Stomach smooth muscle (tissue), 2 donors: ENCODE data around the gene CPAMD8.

Source experiments
- H3K27ac ChIP-seq: one replicate; pipeline ENCODE4 v1.7.0; 2013; ENCODE audit warnings: mild to moderate bottlenecking, low read length, inconsistent platforms
- H3K27me3 ChIP-seq, 2 donors: one replicate each; pipeline ENCODE4 v1.7.0; 2013; ENCODE audit warnings: low read length in 2 of 2; ENCODE audit not compliant: insufficient read depth in 2 of 2, control insufficient read depth in 1 of 2
- H3K36me3 ChIP-seq, 2 donors: one replicate each; pipeline ENCODE4 v1.7.0; 2013; ENCODE audit warnings: low read length in 2 of 2; ENCODE audit not compliant: control insufficient read depth in 2 of 2, insufficient read depth in 2 of 2
- H3K4me1 ChIP-seq: one replicate; pipeline ENCODE4 v1.7.0; 2013; ENCODE audit warnings: low read length; ENCODE audit not compliant: control insufficient read depth, insufficient read depth
- H3K4me3 ChIP-seq, 2 donors: one replicate each; pipeline ENCODE4 v1.7.0; 2013; ENCODE audit warnings: low read length in 2 of 2
- H3K9ac ChIP-seq, 2 donors: one replicate each; pipeline ENCODE4 v1.7.0; 2013; ENCODE audit warnings: low read length in 2 of 2, mild to moderate bottlenecking in 1 of 2
- H3K9me3 ChIP-seq, 2 donors: one replicate each; pipeline ENCODE4 v1.7.0; 2013; ENCODE audit warnings: low read length in 2 of 2; ENCODE audit not compliant: control insufficient read depth in 2 of 2
- donor health status: healthy.
- donor health status: Pancreatic carcinoma.

CPAMD8 gene

DNA sequence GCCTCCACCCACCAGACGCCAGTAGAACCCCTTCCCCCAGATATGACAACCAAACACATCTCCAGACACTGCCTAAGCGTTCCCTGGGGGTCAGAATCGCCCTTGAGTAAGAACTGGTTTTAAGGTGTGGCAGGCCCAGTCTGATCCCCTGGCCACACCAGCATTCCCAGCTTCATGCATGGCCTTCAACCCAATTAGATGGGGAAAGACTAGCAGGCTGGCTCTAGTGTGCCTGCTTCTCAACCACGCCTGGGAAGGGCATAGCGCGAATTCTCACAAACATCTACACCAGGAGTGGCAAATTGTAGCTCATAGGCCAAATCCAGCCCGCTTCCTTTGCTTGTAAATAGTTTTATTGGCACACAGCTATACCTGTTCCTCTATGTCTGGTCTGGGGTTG is 35.1 kb upstream of the CPAMD8 start:
- peaks cover 9 to 19% of the 10 kb centered on the region in 2 donors for H3K9me3 ChIP-seq
- peaks cover 19 to 23% of the 10 kb centered on the region in 2 donors for H3K36me3 ChIP-seq
- no peak overlapping the region for H3K27ac ChIP-seq
- H3K4me3 ChIP-seq: no peak overlapping the region
- no peaks in the 10 kb centered on the region for H3K4me1 ChIP-seq
- H3K27me3 ChIP-seq: no peaks in the 10 kb centered on the region
- H3K9ac ChIP-seq: no peak overlapping the region

DNA sequence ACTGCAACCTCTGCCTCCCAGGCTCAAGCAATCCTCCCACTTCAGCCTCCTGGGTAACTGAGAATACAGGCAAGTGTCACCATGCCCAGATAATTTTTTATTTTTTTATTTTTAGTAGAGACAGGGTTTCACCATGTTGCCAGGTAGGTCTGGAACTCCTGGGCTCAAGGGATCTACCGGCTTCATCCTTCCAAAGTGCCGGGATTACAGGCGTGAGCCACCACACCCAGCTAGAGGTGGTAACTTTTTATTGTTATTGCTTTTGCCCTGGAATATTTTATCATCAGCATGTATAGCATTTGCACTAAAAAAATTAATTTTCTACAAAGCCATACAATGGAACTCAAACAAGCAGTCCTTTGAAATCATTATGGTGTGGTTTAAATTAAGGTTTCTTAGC is 34.6 kb upstream of the CPAMD8 start:
- no peak overlapping the region for H3K9ac ChIP-seq
- peaks cover 19 to 23% of the 10 kb centered on the region in 2 donors for H3K36me3 ChIP-seq
- no peaks in the 10 kb centered on the region for H3K4me1 ChIP-seq
- H3K27me3 ChIP-seq: no peaks in the 10 kb centered on the region
- peaks cover 9 to 19% of the 10 kb centered on the region in 2 donors for H3K9me3 ChIP-seq
- H3K4me3 ChIP-seq: no peak overlapping the region
- no peak overlapping the region for H3K27ac ChIP-seq

DNA sequence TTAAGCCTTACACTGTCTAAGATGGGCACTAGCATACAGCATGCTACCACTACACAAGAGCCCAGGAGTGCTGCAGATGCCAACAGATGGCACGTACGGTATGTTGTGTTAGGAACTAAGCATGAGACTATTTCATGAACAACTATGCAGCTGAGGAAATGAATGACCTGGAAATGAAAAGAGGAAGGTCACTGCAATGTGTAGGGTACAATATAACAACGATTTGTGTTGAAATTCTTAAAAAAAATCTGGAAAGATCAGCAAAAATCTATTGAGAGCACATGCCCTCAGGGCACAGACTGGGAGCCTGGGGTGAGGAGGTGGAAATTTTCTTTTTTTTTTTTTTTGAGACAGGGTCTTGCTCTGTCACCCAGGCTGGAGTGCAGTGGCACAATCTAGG is 34.2 kb upstream of the CPAMD8 start:
- H3K4me3 ChIP-seq: no peak overlapping the region
- H3K27ac ChIP-seq: no peak overlapping the region
- H3K9ac ChIP-seq: no peak overlapping the region
- H3K4me1 ChIP-seq: no peaks in the 10 kb centered on the region
- peaks cover 19 to 23% of the 10 kb centered on the region in 2 donors for H3K36me3 ChIP-seq
- H3K9me3 ChIP-seq: peaks cover 9 to 19% of the 10 kb centered on the region in 2 donors
- H3K27me3 ChIP-seq: no peaks in the 10 kb centered on the region

DNA sequence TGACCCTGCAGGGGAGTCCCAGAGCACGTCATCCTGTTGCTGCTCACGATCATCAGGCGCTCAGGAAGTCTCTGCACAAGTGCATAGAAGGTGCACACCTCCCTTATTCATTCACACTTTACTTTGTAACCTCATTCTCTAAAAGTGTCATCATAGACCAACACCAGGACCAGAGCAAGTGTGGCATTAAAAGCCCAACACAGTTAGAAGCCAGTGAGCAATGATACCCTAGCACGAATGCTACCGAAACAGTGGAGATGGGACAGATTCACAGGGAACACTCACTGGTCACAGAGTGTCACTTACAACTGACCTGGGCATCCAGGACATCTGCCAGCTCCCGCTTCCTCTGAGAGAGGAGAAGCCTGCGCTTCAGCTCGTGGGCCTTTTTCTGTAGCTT is 31.6 kb upstream of the CPAMD8 start:
- H3K4me3 ChIP-seq: no peak overlapping the region
- H3K27ac ChIP-seq: no peak overlapping the region
- H3K4me1 ChIP-seq: no peaks in the 10 kb centered on the region
- H3K27me3 ChIP-seq: no peaks in the 10 kb centered on the region
- peaks cover 5 to 19% of the 10 kb centered on the region in 2 donors for H3K9me3 ChIP-seq
- H3K36me3 ChIP-seq: peaks cover 23 to 25% of the 10 kb centered on the region in 2 donors
- H3K9ac ChIP-seq: no peak overlapping the region

DNA sequence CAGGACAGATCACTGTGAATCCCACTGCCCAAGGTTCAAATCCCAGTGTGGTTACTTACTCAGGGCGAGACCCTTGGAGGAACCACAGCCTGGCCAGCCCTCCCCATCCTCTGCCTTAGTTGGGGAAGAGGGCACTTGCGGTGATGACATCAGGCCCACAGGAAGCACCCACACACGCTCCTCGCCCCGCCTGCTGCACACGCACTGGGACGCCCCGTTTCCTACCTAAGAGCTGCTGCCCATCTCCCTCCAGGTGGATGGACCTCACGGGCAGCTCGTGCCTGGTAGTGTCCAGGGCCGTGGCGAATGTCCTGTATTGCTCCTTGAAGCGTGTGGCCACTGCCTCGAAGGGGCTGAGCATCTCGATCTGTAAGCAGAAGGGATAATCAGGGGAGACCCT is 29.0 kb upstream of the CPAMD8 start:
- Histone ChIP-seq H3K4me3 (no peak overlapping the region), H3K27me3 (no peaks in the 10 kb centered on the region), H3K9ac (no peak overlapping the region), H3K4me1 (no peaks in the 10 kb centered on the region), H3K36me3 (peaks cover 20 to 27% of the 10 kb centered on the region in 2 donors), H3K9me3 (peaks cover 5 to 19% of the 10 kb centered on the region in 2 donors), H3K27ac (no peak overlapping the region)

DNA sequence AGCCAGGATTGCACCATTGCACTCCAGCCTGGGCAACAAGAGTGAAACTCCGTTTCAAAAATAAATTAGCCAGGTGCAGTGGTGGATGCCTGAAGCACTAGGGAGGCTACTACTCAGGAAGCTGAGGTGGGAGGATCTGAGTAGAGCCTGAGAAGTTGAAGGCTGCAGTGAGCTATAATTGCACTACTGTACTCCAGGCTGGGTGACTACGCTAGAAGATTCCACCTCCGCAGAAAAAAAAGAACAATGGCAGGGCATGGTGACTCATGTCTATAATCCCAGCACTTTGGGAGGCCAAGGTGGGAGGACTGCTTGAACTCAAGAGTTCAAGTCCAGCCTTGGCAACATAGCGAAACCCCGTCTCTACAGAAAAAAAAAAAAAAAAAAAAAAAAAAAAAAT is 28.1 kb upstream of the CPAMD8 start:
- H3K9me3 ChIP-seq: peaks cover 5 to 19% of the 10 kb centered on the region in 2 donors
- no peaks in the 10 kb centered on the region for H3K27me3 ChIP-seq
- H3K9ac ChIP-seq: no peak overlapping the region
- peaks cover 20 to 27% of the 10 kb centered on the region in 2 donors for H3K36me3 ChIP-seq
- H3K4me3 ChIP-seq: no peak overlapping the region
- no peak overlapping the region for H3K27ac ChIP-seq
- no peaks in the 10 kb centered on the region for H3K4me1 ChIP-seq

DNA sequence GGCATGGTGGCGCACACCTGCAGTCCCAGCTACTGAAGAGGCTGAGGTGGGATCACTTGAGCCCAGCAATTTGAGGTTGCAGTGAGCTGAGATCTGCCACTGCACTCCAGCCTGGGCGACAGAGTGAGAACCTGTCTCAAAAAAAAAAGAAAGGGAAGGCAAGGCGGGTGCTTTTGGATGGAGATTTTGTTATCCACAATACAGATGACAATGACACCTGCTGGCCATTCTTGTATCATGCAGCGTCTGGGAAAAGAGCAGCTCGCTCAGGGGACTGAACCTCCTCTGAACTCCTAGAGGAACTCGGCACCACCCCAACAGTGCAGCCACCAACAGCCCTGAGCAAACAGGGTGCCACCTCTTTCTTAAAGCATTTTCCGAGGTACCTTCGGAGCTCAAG is 25.8 kb upstream of the CPAMD8 start:
- Histone ChIP-seq H3K4me1 (no peaks in the 10 kb centered on the region), H3K27ac (no peak overlapping the region), H3K36me3 (peaks cover 0 to 11% of the 10 kb centered on the region in 2 donors), H3K9me3 (no peaks in the 10 kb centered on the region), H3K27me3 (no peaks in the 10 kb centered on the region), H3K9ac (no peak overlapping the region), H3K4me3 (no peak overlapping the region)

DNA sequence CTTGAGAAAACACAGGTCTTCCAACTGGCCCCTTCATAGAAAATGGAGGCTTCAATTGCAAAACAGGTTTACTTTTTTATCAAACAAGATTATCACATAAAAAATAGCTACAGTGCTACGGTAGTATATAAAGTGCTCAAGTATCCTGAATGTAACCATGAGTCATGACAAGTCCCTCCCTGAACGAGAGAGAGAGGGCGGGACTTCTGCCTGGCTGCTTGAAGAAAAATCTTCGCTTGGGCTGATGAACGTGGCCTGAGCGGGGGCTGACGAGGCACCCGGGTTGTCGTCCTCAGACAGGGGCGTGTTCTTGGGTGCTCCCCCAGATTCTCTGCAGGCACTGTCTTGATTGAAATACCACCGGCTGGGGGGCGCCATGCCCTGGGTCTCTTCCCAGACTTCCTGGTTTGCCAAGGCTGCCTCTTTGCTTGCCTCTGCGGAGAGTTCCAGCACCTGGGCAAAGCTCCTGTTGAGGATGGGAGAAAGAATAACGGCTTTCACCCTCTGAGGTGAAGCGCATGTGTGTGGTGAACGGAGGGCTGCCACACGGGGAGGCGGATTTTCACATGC is 23.2 kb upstream of the CPAMD8 start:
- Histone ChIP-seq H3K27ac (no peak overlapping the region), H3K27me3 (no peaks in the 10 kb centered on the region), H3K36me3 (peaks cover 0 to 7% of the 10 kb centered on the region in 2 donors), H3K4me3 (no peak overlapping the region), H3K4me1 (no peaks in the 10 kb centered on the region), H3K9me3 (no peaks in the 10 kb centered on the region), H3K9ac (no peak overlapping the region)

DNA sequence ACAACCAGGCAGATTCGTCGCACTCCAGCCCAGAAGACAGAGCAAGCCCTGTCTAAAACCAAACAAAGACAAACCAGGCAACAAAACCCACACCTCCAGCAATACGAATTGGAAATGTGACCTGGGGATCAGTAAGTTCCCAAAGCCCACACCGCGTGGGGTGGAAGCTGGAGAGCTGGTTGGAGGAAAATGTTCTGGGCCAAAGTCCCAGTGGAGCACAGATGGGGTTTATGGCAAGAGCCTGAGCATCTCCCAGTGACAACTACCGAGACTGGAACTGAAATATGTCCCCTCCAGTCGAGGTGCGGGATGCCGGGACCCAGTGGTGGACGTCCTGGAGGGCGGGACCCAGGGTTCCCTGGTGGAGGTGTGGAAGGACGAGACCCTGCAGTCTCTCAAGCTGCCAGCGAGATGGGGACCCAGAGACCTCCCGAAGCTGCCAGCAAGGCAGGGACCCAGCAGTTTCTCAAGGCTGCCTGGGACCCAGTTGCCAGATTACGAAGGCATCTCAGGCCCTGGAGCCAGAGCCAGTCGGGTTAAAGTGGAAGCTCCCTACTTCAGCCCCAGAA is 22.4 kb upstream of the CPAMD8 start:
- no peak overlapping the region for H3K4me3 ChIP-seq
- H3K36me3 ChIP-seq: peaks cover 0 to 7% of the 10 kb centered on the region in 2 donors
- H3K27ac ChIP-seq: no peak overlapping the region
- no peaks in the 10 kb centered on the region for H3K4me1 ChIP-seq
- H3K27me3 ChIP-seq: no peaks in the 10 kb centered on the region
- H3K9me3 ChIP-seq: no peaks in the 10 kb centered on the region
- H3K9ac ChIP-seq: no peak overlapping the region

DNA sequence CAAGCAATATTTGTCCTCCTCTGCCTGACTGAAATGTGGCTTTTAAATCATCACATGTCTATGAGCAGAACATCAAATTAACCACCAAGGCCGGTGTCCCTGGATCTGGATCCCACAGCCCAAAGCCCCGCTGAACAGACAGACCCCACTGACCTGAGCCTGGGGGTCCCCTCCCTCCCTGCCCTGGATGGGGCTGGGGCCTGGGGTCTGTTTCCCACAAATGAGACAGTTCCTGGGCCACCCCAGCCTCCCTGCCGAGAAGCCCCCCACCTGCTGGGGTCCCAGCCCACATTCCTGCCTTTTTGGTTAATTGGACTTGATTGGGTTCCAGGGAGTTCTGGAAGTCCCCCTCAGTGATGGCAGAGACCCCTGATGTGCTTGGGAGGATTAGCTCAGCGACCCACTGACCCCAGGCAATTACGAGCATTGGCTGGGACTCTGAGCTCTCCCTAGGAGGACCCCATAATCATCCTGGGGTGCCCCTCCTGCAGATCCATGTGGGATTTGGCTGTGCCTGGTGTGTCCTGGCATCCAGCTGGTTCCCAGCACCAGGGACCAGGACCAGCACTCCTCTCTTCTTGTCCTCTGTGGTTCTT is 19.4 kb upstream of the CPAMD8 start:
- Histone ChIP-seq H3K4me3 (no peak overlapping the region), H3K27me3 (peaks cover 3 to 5% of the 10 kb centered on the region in 2 donors), H3K4me1 (peaks cover 3% of the 10 kb centered on the region), H3K9ac (no peak overlapping the region), H3K9me3 (no peaks in the 10 kb centered on the region), H3K36me3 (peaks cover 0 to 2% of the 10 kb centered on the region in 2 donors), H3K27ac (no peak overlapping the region)

DNA sequence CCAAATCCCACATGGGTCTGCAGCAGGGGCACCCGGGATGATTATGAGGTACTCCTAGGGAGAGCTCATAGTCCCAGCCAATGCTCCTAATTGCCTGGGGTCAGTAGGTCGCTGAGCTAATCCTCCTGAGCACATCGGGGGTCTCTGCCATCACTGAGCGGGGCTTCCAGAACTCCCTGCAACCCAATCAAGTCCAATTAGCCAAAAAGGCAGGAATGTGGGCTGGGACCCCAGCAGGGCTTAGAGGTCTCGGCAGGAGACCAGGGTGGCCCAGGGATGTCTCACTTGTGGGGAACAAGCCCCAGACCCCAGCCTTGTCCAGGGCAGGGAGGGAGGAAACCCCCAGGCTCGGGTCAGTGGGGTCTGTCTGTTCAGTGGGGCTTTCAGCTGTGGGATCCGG is 17.1 kb upstream of the CPAMD8 start:
- Histone ChIP-seq H3K36me3 (no peaks in the 10 kb centered on the region), H3K27ac (no peak overlapping the region)

More for the DNA sequence above, 17.1 kb upstream of the CPAMD8 start:
- peaks cover 3% of the 10 kb centered on the region for H3K4me1 ChIP-seq
- peaks cover 3 to 9% of the 10 kb centered on the region in 2 donors for H3K27me3 ChIP-seq
- no peak overlapping the region for H3K4me3 ChIP-seq
- no peaks in the 10 kb centered on the region for H3K9me3 ChIP-seq
- H3K9ac ChIP-seq: no peak overlapping the region
